Measurements from ENCODE around the gene NCBP2L.
A peak's percentile ranks its signal among the peaks of the same experiment; 100 is the strongest.
"Not testable (repeated sequence)": the region's sequence is repeated elsewhere in the genome, so short reads cannot be mapped to it uniquely, and the experiment has no call there.

NCBP2L gene

DNA sequence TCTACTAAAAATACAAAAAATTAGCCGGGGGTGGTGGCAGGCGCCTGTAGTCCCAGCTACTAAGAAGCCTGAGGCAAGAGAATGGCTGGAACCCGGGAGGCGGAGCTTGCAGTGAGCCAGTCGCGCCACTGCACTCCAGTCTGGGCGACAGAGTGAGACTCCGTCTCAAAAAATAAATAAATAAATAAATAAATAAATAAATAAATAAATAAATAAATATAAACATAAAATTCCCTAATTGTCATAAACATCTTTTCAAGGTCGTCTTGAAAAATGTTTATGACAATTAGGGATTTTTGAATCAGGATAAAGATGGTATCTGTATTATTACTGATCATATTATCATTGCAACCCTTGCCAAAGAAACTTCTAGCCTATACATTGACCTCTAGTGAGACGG, 32.5 kb downstream of the NCBP2L start:
- DNase-seq (ENCODE audit: low read depth) = not testable (repeated sequence)

- no peak for DNase-seq (ENCODE audit: low read depth)
Measured at GRCh38 chrX:107818900-107819521, 41.5 kb downstream of the NCBP2L start.

DNA sequence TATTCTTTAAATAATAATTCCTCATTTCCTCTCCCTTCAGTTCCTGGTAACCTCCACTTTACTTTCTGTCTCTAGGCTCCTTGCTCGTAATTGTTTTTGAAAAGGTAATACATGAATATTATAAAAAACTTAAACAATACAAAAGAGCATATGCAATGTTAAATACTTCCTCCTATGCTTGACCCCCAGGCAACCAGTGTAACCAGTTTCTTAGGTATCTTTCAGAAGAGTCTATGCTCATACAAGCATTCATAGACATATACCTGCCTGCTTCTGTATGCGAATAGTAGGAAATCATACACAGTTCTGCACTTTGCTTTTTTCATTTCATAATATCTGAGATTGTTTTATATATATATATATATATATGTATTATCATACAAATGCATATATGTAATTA, 45.5 kb downstream of the NCBP2L start:
- no peak for DNase-seq (ENCODE audit: low read depth)

DNA sequence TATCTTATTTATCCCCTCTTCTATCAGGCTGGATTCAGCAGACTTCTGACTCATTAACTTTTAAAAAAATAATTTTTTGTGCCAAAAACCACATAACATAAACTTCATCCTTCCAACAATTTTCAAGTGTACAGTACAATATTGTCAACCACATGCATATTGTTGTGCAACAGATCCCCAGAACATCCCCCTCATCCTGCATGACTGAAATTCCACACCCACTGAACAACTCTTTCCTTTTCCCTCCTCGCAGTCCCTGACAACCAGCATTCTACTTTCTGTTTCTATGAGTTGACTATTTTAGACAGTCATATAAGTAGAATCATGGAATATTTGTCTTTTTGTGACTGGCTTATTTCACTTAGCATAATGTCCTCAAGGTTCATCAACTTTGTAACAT, 45.9 kb downstream of the NCBP2L start:
- DNase-seq (ENCODE audit: low read depth) = no peak

- DNase-seq (ENCODE audit: low read depth) = no peak
Measured at GRCh38 chrX:107825698-107826237, 48.2 kb downstream of the NCBP2L start, which contains the start of gene MID2. Gene MID2, plus strand, starts transcription at chrX:107825866. Its CDS starts 561 bp downstream, at chrX:107826427.

DNA sequence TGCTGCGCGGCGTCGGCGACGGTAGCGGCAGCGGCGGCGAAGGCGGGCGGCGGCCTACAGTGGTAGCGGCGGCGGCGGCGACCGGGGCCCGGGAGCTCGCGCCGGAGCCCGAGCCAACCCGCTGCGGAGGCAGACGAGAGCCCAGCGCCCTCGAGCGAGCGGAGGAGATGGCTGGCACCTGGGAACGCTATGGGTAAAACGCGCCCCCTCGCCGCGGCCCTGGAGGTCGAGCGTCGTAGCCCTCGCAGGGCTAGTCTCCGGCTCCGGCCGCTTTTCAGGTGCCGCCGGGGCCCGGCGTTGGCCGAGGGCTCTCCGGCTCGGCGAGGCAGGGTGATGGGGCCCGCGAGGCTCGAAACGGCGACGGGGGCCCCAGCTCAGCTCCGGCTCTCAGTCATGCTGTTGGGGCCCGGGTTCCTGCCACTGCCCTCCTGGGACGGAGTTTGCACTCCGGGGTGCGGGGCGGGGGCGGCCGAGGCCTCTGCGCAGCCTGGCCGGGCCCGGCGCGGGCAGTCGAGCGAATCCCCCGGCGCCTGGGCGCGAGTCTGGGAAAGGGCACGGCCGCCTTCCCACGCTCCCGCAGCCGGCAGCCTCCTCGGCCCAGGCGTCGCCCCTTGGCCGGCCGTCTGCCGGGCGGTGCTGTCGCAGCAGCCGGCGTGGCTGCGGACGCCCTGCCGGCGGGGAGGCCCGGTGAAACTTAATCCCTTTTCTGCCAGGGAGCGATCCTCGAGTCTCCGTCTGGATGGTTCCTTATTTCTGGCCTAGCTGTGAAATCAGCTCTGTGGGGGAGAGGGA, 48.9 kb downstream of the NCBP2L start:
- DNase-seq (ENCODE audit: low read depth) = peak; percentile 8

GRCh38 chrX:107827030-107827831, 49.7 kb downstream of the NCBP2L start:
- DNase-seq (ENCODE audit: low read depth) = no peak

GRCh38 chrX:107827852-107828251, 50.3 kb downstream of the NCBP2L start:
- DNase-seq (ENCODE audit: low read depth) = no peak

DNA sequence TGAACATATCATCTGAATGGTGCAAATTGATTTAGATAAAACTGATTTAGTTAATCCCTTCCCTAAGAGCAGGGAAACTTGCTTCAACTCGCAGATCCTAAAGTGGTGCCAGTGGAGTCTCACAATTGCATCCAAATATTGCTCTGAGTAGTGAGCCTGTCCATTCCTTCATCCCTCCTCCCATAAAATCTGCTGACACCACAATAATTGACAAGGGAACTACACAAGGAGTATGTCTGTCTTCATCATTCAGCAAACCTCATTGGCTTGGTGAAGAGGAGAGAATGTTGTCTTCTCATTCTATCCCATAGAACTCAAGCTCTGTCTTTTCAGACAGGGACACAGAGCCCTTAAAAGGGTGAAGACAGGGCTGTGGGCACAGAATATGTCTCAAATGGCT, 52.3 kb downstream of the NCBP2L start:
- no peak for DNase-seq (ENCODE audit: low read depth)

- DNase-seq (ENCODE audit: low read depth) = no peak
Measured at GRCh38 chrX:107831071-107831730, 53.7 kb downstream of the NCBP2L start.

DNA sequence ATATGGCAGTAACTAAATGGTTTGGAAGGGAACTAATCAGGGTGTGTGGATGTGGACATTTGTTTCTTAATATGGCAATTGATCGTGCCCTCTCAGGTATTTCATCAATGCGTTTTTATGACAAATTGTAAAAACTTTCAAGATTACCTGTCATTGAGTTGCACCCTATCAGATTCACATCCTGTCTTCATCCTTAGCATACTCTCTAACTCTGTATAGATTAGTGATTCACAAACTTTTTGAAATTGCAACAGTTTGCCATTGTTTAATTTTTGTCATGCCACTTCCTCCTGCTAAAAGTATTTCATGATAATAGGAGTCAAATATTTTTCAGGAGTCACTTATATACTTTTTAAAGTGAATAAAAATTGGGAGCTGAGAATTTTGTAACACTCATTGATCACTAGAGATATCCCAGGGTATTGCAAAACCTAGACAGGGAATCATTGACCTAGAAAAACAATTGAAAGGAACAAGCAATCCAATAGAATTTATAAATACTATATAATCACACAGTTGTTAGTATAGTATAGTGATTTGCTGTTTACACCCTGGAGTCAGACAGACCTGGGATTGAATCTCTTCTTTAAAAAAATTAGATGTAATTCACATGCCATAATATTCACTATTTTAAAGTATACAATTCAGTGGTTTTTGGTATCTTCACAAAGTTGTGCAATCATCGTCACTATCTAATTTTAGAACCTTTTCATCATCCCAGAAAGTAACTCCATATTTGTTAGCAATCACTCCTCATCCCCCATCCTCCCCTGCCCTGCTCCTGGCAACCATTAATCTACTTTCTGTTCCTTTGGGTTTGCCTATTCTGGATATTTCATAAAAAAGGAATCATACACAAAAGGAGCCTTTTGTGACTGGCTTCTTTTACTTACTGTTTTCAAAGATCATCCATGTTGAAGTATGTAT, 57.0 kb downstream of the NCBP2L start:
- DNase-seq (ENCODE audit: low read depth) = no peak

- no peak for DNase-seq (ENCODE audit: low read depth)
Measured at GRCh38 chrX:107836958-107837357, 59.4 kb downstream of the NCBP2L start.

- DNase-seq (ENCODE audit: low read depth) = no peak
Measured at GRCh38 chrX:107840971-107841370, 63.4 kb downstream of the NCBP2L start.

DNA sequence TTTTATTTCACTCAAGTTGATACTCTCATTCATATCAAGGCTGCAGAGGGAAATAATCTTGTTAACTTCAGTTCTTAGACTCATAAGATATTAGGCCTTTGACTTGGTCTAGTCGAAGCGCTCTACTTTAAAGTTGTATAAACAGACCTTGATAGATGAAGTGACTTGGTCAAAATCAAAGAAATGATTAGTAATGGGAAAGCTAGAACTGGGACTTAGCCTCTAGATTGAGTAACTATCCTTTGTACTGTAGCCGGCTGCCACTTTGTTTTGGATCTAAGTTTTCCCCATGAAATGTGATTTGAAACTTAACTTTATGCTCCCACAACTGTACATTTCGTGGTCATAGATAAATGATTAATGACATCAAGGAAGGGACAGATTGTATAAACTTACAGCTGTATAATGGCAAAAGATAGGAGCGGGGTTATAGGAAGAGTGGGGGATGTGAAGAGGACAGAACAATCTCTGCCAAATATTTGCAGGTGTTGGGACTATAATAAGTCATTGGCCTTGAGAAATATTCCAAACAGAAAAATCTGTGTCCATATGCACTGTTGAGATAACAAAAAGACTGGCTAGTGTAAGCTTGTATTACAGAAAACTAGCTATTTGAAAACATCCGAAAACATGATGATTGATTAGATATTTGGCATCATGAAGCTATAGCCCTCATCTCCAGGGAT, 65.3 kb downstream of the NCBP2L start:
- no peak for DNase-seq (ENCODE audit: low read depth)

All from activated gamma-delta T cell treated with anti-CD3 and anti-CD28 coated beads, Interleukin-2, amount 50 U/mL, for 16 hours (primary cell).